IPS-NIHi11 (cell line): ENCODE data around the gene MED10.

Experiments used
- DNase-seq: peaks from one replicate; pipeline ENCODE4 v3.0.0; 2012; ENCODE audit warnings: mixed read lengths, low spot score

The MED10 gene

DNA sequence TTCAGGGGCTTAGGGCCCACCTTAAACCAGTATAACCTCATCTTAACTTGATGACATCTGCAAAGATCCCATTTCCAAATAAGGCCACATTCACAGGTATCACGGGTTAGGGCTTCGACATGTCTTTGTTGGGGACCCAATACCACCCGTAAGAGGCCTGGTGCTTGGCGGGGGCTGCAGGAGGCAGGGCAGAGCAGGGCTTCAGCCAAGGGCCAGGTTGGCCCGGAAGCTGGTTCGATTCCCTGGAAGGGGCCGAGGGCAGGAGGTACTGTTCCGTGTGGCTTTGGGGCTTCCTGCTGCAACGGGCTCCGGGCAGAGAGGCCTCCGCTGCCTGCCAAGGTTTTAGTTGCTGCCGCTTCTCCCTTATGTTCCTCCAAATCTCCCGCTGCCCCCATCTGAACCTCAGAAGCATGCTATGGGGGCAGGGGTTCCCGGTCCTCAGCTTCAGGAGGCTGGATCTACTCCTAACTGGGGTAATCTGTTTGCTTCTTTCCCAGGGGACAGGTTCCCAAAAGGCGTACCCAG lies 29.8 kb downstream of the MED10 start:
- DNase-seq, result no peak

GRCh38 chr5:6347673-6348072 lies 30.7 kb downstream of the MED10 start:
- DNase-seq, result no peak

DNA sequence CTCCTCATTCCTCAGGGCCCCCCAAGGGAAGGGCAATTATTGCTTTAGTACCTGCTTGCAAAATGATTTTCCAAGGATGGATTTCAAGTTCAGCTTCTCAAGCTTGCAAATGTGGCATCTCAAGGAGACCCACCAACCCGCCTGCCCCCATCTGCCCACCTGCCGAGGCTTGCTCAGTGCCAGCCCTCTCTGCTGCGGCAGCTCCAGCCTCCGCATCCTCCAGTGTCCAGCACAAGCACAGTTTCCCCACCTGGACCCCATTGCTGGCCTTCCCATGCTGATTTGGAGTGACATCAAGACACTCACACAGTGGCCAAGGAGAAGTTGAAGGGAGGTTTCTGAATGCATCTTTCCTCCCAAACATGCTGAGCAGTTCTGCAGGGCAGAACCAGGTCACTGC lies 31.2 kb downstream of the MED10 start:
- no peak for DNase-seq

GRCh38 chr5:6344593-6344989 lies 33.8 kb downstream of the MED10 start:
- no peak for DNase-seq

- DNase-seq, result no peak
These were observed 34.3 kb downstream of the MED10 start for GRCh38 chr5:6343951-6344592.

GRCh38 chr5:6342689-6343315 lies 35.5 kb downstream of the MED10 start:
- DNase-seq, result no peak

GRCh38 chr5:6340100-6340499 lies 38.2 kb downstream of the MED10 start:
- no peak for DNase-seq

- DNase-seq, result no peak
These were observed 39.5 kb downstream of the MED10 start for GRCh38 chr5:6338871-6339270.

- DNase-seq, result no peak
These were observed 40.2 kb downstream of the MED10 start for GRCh38 chr5:6338135-6338534.

- no peak for DNase-seq
These were observed 45.0 kb downstream of the MED10 start for GRCh38 chr5:6333182-6333905.

GRCh38 chr5:6328173-6328572 lies 50.2 kb downstream of the MED10 start:
- DNase-seq, result peak; percentile 90

GRCh38 chr5:6326776-6327175 lies 51.6 kb downstream of the MED10 start:
- no peak for DNase-seq

DNA sequence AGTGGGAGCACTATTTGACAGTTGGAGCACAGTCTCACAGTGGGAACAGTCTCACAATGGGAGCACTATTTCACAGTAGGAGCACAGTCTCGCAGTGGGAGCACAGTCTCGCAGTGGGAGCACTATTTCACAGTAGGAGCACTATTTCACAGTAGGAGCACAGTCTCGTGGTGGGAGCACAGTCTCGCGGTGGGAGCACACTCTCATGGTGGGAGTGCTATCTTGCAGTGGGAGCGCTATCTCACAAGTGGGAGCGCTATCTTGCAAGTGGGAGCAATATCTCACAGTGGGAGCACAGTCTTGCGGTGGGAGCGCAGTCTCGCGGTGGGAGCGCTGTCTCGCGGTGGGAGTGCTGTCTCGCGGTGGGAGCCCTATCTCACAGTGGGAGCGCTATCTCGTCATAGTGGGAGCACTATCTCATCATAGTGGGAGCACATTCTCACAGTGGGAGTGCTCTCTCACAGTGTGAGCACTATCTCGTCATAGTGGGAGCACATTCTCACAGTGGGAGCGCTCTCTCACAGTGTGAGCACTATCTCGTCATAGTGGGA lies 56.1 kb downstream of the MED10 start:
- no peak for DNase-seq
